Activated T-helper 2 cell treated with anti-CD3 and anti-CD28 coated beads, Interferon-gamma antibody, Interleukin-2, Interleukin-4, amounts not matched to agents 10 μg/mL and 5 μg/mL and 100 μg/mL, durations not matched to agents 14 hours and 24 hours and 36 hours (primary cell): ENCODE data around the gene CLTCL1. TPM values are rescaled to one million over a fixed set of nuclear protein-coding genes. Genes with fewer than 3 reads are reported as not detected.
"Not testable (repeated sequence)": the region's sequence is repeated elsewhere in the genome, so short reads cannot be mapped to it uniquely, and the experiment has no call there.

Experiments used
- DNase-seq: peaks from one replicate; pipeline ENCODE4 v3.0.0; 2021; ENCODE audit warnings: low spot score
- H3K27ac Mint-ChIP-seq: one replicate; pipeline ENCODE4 v1.8.0; 2021; ENCODE audit warnings: mixed read lengths
- H3K27me3 Mint-ChIP-seq: one replicate; pipeline ENCODE4 v1.8.0; 2021; ENCODE audit warnings: low read depth, mixed read lengths
- H3K36me3 Mint-ChIP-seq: one replicate; pipeline ENCODE4 v1.8.0; 2021; ENCODE audit warnings: low read depth, mixed read lengths
- H3K4me1 Mint-ChIP-seq: one replicate; pipeline ENCODE4 v1.8.0; 2021; ENCODE audit warnings: low read depth, mixed read lengths
- H3K4me3 Mint-ChIP-seq: one replicate; pipeline ENCODE4 v1.8.0; 2021; ENCODE audit warnings: low read depth, mild to moderate bottlenecking, moderate library complexity, mixed read lengths
- H3K9me3 Mint-ChIP-seq: one replicate; pipeline ENCODE4 v1.8.0; 2021; ENCODE audit warnings: mixed read lengths
- intact Hi-C: fragments of 100-400 bp; cut with micrococcal nuclease; formaldehyde crosslinking; loops from one replicate; pipeline ENCODE4 v1.15.1; 2023
- total RNA-seq: library from RNA; stranded (reverse); gene quantifications from 2 replicates; pipeline ENCODE4 v1.2.3, GENCODE V29; 2022

The CLTCL1 gene
- total RNA-seq, 1 donor from 2014 or later, result 1.5 TPM

GRCh38 chr22:19260194-19260593 is 31.3 kb downstream of the CLTCL1 start:
- Mint-ChIP-seq H3K27ac (no peak overlapping the region), H3K9me3 (no peaks in the 10 kb centered on the region), H3K36me3 (peaks cover 3% of the 10 kb centered on the region), H3K4me3 (no peak overlapping the region), H3K27me3 (peaks cover 1% of the 10 kb centered on the region), H3K4me1 (peaks cover 12% of the 10 kb centered on the region)
- intact Hi-C loops, result no loop called here
- no peak for DNase-seq

DNA sequence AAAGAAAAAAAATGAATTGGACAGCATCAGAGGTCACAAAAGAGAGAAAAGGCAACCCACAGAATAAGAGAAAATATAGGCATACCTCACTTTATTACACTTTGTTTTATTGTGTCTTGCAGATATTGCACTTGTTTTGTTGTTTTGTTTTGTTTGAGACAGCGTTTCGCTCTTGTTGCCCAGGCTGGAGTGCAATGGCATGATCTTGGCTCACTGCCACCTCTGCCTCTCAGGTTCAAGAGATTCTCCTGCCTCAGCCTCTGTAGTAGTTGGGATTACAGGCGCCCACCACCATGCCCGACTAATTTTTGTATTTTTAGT is 32.6 kb downstream of the CLTCL1 start:
- DNase-seq, H3K4me3 Mint-ChIP-seq, H3K36me3 Mint-ChIP-seq, H3K27me3 Mint-ChIP-seq, H3K27ac Mint-ChIP-seq, intact Hi-C loops, H3K9me3 Mint-ChIP-seq: not testable (repeated sequence)
- H3K4me1 Mint-ChIP-seq, result peaks cover 12% of the 10 kb centered on the region

GRCh38 chr22:19258371-19258770 is 33.1 kb downstream of the CLTCL1 start:
- DNase-seq, result no peak
- intact Hi-C loops, result no loop called here
- peaks cover 12% of the 10 kb centered on the region for H3K4me1 Mint-ChIP-seq
- no peak overlapping the region for H3K4me3 Mint-ChIP-seq
- no peak overlapping the region for H3K27ac Mint-ChIP-seq
- H3K27me3 Mint-ChIP-seq, result peaks cover 1% of the 10 kb centered on the region
- peaks cover 4% of the 10 kb centered on the region for H3K9me3 Mint-ChIP-seq
- peaks cover 3% of the 10 kb centered on the region for H3K36me3 Mint-ChIP-seq

DNA sequence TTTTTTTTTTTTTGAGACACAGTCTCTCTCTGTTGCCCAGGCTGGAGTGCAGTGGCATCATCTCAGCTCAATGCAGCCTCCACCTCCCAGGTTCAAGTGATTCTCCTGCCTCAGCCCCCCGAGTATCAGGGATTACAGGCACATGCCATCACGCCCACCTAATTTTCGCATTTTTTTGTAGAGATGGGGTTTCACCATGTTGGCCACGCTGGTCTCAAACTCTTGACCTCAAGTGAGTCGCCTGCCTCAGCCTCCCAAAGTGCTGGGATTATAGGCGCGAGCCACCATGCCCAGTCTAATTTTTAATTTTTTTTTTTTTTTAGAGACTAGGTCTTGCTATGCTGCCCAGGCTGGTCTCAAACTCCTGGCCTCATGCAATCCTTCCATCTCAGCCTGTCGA is 35.2 kb downstream of the CLTCL1 start:
- H3K27ac Mint-ChIP-seq, H3K36me3 Mint-ChIP-seq, H3K27me3 Mint-ChIP-seq, DNase-seq, intact Hi-C loops, H3K9me3 Mint-ChIP-seq, H3K4me3 Mint-ChIP-seq: not testable (repeated sequence)
- peaks cover 12% of the 10 kb centered on the region for H3K4me1 Mint-ChIP-seq

- Mint-ChIP-seq H3K27ac (no peak overlapping the region), H3K4me1 (no peaks in the 10 kb centered on the region), H3K27me3 (no peaks in the 10 kb centered on the region), H3K36me3 (no peaks in the 10 kb centered on the region), H3K9me3 (peaks cover 4% of the 10 kb centered on the region), H3K4me3 (no peak overlapping the region)
- intact Hi-C loops, result no loop called here
- DNase-seq, result no peak
These were observed 38.4 kb downstream of the CLTCL1 start for GRCh38 chr22:19253143-19253542.

GRCh38 chr22:19244600-19245352 is 46.7 kb downstream of the CLTCL1 start:
- Mint-ChIP-seq H3K4me1 (no peaks in the 10 kb centered on the region), H3K27ac (no peak overlapping the region), H3K36me3 (no peaks in the 10 kb centered on the region), H3K4me3 (no peak overlapping the region), H3K27me3 (no peaks in the 10 kb centered on the region), H3K9me3 (no peaks in the 10 kb centered on the region)
- DNase-seq, result no peak
- intact Hi-C loops, result no loop called here

DNA sequence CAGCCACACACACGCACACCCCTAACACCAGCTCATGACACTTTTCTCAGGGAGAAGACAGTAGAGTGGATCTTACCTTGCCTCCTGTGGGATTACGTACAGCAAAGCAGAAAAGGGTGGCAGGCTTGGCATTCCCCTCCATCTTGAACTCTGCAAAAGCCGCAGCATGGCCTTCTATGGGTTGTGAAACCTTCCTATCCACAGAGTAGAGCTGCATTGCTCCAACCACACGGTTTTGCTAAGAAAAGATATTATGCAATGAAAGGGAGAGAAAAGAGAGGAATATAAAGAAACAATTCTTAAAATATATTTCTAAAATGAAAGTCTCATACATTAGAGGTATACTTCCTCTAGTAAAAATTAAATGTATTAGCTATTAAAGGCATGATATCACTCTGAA is 48.8 kb downstream of the CLTCL1 start:
- no peak overlapping the region for H3K4me3 Mint-ChIP-seq
- DNase-seq, result no peak
- H3K9me3 Mint-ChIP-seq, result no peaks in the 10 kb centered on the region
- H3K27me3 Mint-ChIP-seq, result no peaks in the 10 kb centered on the region
- H3K27ac Mint-ChIP-seq, result no peak overlapping the region
- H3K36me3 Mint-ChIP-seq, result no peaks in the 10 kb centered on the region
- intact Hi-C loops, result no loop called here
- no peaks in the 10 kb centered on the region for H3K4me1 Mint-ChIP-seq

DNA sequence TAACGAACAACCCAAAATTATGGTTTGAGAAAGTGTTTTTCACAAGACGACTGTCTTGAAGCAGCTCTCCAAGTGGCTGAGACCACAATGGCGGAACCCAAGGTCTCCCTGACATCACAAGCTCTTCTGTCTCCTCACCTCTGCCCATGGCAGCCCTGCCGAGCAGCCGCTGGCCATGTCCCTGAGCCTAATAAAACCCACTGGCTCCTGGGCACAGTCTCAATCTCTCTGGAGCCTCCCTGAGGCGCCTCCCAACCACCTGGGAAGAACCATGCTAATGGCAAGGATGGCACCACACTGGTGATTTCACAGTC is 50.0 kb downstream of the CLTCL1 start:
- peaks cover 3% of the 10 kb centered on the region for H3K27me3 Mint-ChIP-seq
- intact Hi-C loops, result no loop called here
- H3K4me1 Mint-ChIP-seq, result no peaks in the 10 kb centered on the region
- DNase-seq, result no peak
- no peak overlapping the region for H3K4me3 Mint-ChIP-seq
- no peaks in the 10 kb centered on the region for H3K9me3 Mint-ChIP-seq
- no peaks in the 10 kb centered on the region for H3K36me3 Mint-ChIP-seq
- H3K27ac Mint-ChIP-seq, result no peak overlapping the region

DNA sequence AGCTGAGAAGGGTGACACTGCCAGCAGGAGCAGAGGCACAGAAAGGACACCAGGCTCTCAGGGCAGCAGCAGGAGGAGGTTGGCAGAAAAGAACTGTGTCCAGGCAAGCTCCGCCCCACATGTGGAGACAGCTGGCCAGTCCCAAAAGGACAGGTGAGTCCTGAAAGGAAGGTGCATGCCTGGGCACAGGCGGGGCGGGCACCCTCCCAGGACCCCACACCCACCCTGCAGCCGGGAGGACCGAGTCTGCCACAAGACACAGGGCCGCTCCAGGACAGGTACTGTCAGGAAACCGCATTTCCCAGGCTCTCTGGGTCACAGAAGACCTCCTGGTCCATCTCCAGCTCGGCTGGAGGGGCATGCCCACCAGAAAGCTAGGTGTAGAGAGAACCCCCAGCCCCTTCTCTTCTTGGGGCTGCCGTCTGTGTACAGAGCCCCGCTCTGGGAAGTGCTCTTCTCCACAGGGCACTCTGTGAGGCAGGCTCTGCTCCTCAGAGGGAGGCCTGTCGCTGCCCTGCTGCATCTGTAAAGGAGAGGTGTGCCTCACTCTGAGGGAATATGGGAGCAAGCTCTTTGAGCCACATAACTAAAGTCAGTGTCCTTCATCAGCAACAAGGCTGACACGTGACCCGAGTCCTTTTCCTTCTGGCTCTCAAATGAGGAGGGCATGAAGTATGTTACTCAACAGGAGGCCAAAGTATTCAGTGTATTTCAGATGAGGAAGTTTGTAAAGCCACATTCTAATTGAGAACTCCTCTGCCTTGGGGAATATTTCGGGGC is 50.5 kb downstream of the CLTCL1 start:
- Mint-ChIP-seq H3K9me3 (no peaks in the 10 kb centered on the region), H3K27me3 (peaks cover 3% of the 10 kb centered on the region), H3K36me3 (no peaks in the 10 kb centered on the region), H3K27ac (no peak overlapping the region), H3K4me1 (no peaks in the 10 kb centered on the region), H3K4me3 (no peak overlapping the region)
- DNase-seq, result no peak
- intact Hi-C loops, result no loop called here

- no peaks in the 10 kb centered on the region for H3K4me1 Mint-ChIP-seq
- H3K9me3 Mint-ChIP-seq, result no peaks in the 10 kb centered on the region
- H3K36me3 Mint-ChIP-seq, result no peaks in the 10 kb centered on the region
- H3K27ac Mint-ChIP-seq, result no peak overlapping the region
- intact Hi-C loops, result no loop called here
- H3K27me3 Mint-ChIP-seq, result peaks cover 6% of the 10 kb centered on the region
- no peak overlapping the region for H3K4me3 Mint-ChIP-seq
- no peak for DNase-seq
These were observed 52.1 kb downstream of the CLTCL1 start for GRCh38 chr22:19239464-19239863.

DNA sequence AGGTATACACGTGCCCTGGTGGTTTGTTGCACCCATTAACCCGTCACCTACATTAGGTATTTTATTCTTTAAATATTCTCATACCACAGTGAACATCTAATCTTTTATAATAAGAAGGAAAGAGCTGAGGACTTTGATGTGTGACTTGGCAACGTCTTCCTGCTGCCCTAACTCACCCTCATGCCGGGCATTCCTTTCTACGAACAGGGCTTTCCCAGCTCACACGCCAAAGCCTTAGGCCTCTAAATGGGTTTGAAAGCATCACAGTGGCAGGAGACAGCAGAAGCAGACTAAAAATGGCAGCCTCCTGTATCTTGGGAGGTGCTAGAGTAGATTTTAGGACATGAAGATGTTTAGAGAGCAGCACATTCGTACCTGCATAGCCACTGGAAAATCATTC is 52.6 kb downstream of the CLTCL1 start:
- no peaks in the 10 kb centered on the region for H3K36me3 Mint-ChIP-seq
- peaks cover 9% of the 10 kb centered on the region for H3K27me3 Mint-ChIP-seq
- no peaks in the 10 kb centered on the region for H3K4me1 Mint-ChIP-seq
- DNase-seq, result no peak
- intact Hi-C loops, result no loop called here
- no peaks in the 10 kb centered on the region for H3K9me3 Mint-ChIP-seq
- H3K4me3 Mint-ChIP-seq, result no peak overlapping the region
- no peak overlapping the region for H3K27ac Mint-ChIP-seq

DNA sequence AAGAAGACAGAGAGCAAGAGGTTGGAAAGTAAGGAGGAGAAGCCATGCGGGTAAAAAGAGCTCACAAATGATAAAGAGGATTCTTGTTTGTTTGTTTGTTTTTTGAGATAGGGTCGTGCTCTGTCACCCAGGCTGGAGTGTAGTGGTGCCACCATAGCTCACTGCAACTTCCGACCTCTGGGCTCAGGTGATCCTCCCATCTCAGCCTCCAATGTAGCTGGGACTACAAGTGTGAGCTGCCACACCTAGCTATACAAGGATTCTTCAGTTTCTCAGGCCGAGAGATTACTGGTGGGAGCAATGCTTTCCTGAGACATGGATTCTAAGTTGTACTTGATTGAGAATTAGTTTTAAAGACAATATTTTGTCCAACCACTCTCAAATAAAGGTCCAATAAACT is 55.6 kb downstream of the CLTCL1 start:
- DNase-seq, result no peak
- Mint-ChIP-seq H3K4me1 (no peaks in the 10 kb centered on the region), H3K27ac (no peak overlapping the region), H3K4me3 (no peak overlapping the region), H3K9me3 (no peaks in the 10 kb centered on the region), H3K27me3 (peaks cover 17% of the 10 kb centered on the region), H3K36me3 (no peaks in the 10 kb centered on the region)
- intact Hi-C loops, result no loop called here

- H3K27ac Mint-ChIP-seq, result no peak overlapping the region
- intact Hi-C loops, result no loop called here
- H3K36me3 Mint-ChIP-seq, result no peaks in the 10 kb centered on the region
- peaks cover 17% of the 10 kb centered on the region for H3K27me3 Mint-ChIP-seq
- H3K4me1 Mint-ChIP-seq, result no peaks in the 10 kb centered on the region
- DNase-seq, result no peak
- no peaks in the 10 kb centered on the region for H3K9me3 Mint-ChIP-seq
- H3K4me3 Mint-ChIP-seq, result no peak overlapping the region
These were observed 57.2 kb downstream of the CLTCL1 start for GRCh38 chr22:19234126-19234896.
